Endothelial cell of umbilical vein (primary cell): Measurements from ENCODE around the gene RAB10. TPM values are rescaled to one million over a fixed set of nuclear protein-coding genes. Genes with fewer than 3 reads are reported as not detected.

Source experiments
- BruUV-seq: library from RNA; stranded (reverse); fragments of 400-500 nt; replicated peaks from 2 replicates; lab custom pipeline; 2021; lab: Mats Ljungman, UMichigan
- CTCF ChIA-PET: fragments of 300-600, 350-600 bp; sonication (Branson Sonifier 250); formaldehyde crosslinking; loops from one replicate; lab custom pipeline; 2021; ENCODE audit warnings: antibody characterized with exemption, inconsistent platforms; lab: Charles Lee
- POLR2A ChIA-PET: fragments of 300-600, 350-600 bp; sonication (Branson Sonifier 250); formaldehyde crosslinking; loops from one replicate; lab custom pipeline; 2021; ENCODE audit warnings: antibody characterized with exemption, inconsistent platforms; lab: Charles Lee
- DNase-seq: peaks from one replicate; pipeline ENCODE4 v3.0.0-alpha.2; 2011; ENCODE audit warnings: low read depth, low spot score
- FAIRE-seq: peaks from 2 replicates; lab custom pipeline; 2011; peaks lifted over from hg19 to GRCh38; lab: Jason Lieb, UNC
- H2AFZ ChIP-seq: 2 replicates; pipeline ENCODE4 v1.6.0; 2012; ENCODE audit warnings: low read depth, low read length, control low read depth, inconsistent platforms
- H3K27ac ChIP-seq: 2 replicates; pipeline ENCODE4 v1.5.1; 2011; ENCODE audit warnings: low read depth, mild to moderate bottlenecking, control low read depth, low read length, moderate library complexity; ENCODE audit not compliant: insufficient read depth
- H3K27me3 ChIP-seq, 2 experiments: 2 replicates each; pipeline versions ENCODE4 v1.6.0 to v1.6.1; 2011; ENCODE audit warnings: low read length in 2 of 2, mixed read lengths in 1 of 2; ENCODE audit not compliant: control insufficient read depth in 2 of 2, insufficient read depth in 2 of 2
- H3K36me3 ChIP-seq, 2 experiments: 2 replicates in 1 of 2; 3 replicates in 1 of 2; pipeline ENCODE4 v1.5.1; 2011; ENCODE audit warnings: low read length in 2 of 2, mild to moderate bottlenecking in 1 of 2, moderate library complexity in 1 of 2; ENCODE audit not compliant: control insufficient read depth in 2 of 2, insufficient read depth in 2 of 2; ENCODE audit errors: extremely low read depth in 1 of 2
- H3K4me1 ChIP-seq: 3 replicates; pipeline ENCODE4 v1.5.1; 2011; ENCODE audit warnings: mild to moderate bottlenecking, low read length; ENCODE audit not compliant: control insufficient read depth, insufficient read depth; ENCODE audit errors: extremely low read depth
- H3K4me2 ChIP-seq: 2 replicates; pipeline ENCODE4 v1.6.1; 2011; ENCODE audit warnings: low read length, control low read depth, mixed read lengths; ENCODE audit not compliant: insufficient read depth
- H3K4me3 ChIP-seq, 3 experiments: fragments of 200-600 bp in 1 of 3; sonication (generic), shearing (Covaris generic) in 1 of 3; replicated peaks in 1 of 3; 2 replicates each; pipeline ENCODE4 v1.5.1; 2011 to 2016; ENCODE audit warnings: control low read depth in 3 of 3, low read length in 3 of 3, mild to moderate bottlenecking in 2 of 3, inconsistent platforms in 1 of 3, low read depth in 1 of 3, moderate library complexity in 1 of 3; ENCODE audit not compliant: insufficient read depth in 1 of 3
- H3K79me2 ChIP-seq: 2 replicates; pipeline ENCODE4 v1.6.0; 2012; ENCODE audit warnings: low read length, inconsistent platforms; ENCODE audit not compliant: control insufficient read depth, insufficient read depth
- H3K9ac ChIP-seq: replicated peaks from 2 replicates; pipeline ENCODE3; 2011; ENCODE audit warnings: low read length, control low read depth; ENCODE audit not compliant: insufficient read depth; ENCODE audit errors: extremely low read depth
- H3K9me1 ChIP-seq: replicated peaks from 3 replicates; pipeline ENCODE4 v1.6.0; 2011; ENCODE audit warnings: mild to moderate bottlenecking, low read length; ENCODE audit not compliant: control insufficient read depth, insufficient read depth; ENCODE audit errors: extremely low read depth
- H3K9me3 ChIP-seq: replicated peaks from 2 replicates; pipeline ENCODE4 v1.5.1; 2012; ENCODE audit warnings: low read length, inconsistent platforms; ENCODE audit not compliant: control insufficient read depth, insufficient read depth
- H4K20me1 ChIP-seq: replicated peaks from 2 replicates; pipeline ENCODE3; 2011; ENCODE audit warnings: mild to moderate bottlenecking, low read length; ENCODE audit not compliant: control insufficient read depth, insufficient read depth; ENCODE audit errors: extremely low read depth
- EZH2 ChIP-seq: IDR thresholded peaks from 2 replicates; pipeline ENCODE4 v1.6.1; 2012; ENCODE audit warnings: borderline replicate concordance, low read depth, mild to moderate bottlenecking, moderate library complexity, low read length, inconsistent platforms; ENCODE audit not compliant: severe bottlenecking
- FOS ChIP-seq: IDR thresholded peaks from 2 replicates; pipeline ENCODE4 v1.6.1; 2011; ENCODE audit warnings: mild to moderate bottlenecking, low read length, moderate library complexity, borderline replicate concordance; ENCODE audit not compliant: insufficient read depth
- GATA2 ChIP-seq: IDR thresholded peaks from 2 replicates; pipeline ENCODE4 v1.7.0; 2011; ENCODE audit warnings: low read depth, mild to moderate bottlenecking, moderate library complexity, mixed read lengths, low read length; ENCODE audit not compliant: insufficient read length, insufficient read depth
- JUN ChIP-seq: IDR thresholded peaks from 2 replicates; pipeline ENCODE4 v1.6.1; 2011; ENCODE audit warnings: borderline replicate concordance, low read depth; ENCODE audit not compliant: insufficient read length, insufficient read depth
- MYC ChIP-seq: IDR thresholded peaks from one replicate; pipeline ENCODE4 v1.6.1; 2011; ENCODE audit warnings: mild to moderate bottlenecking, low read depth, low read length
- POLR2A ChIP-seq: IDR thresholded peaks from 2 replicates; pipeline ENCODE4 v1.6.1; 2012; ENCODE audit warnings: low read depth, mild to moderate bottlenecking, control low read depth, low read length
- POLR2AphosphoS5 ChIP-seq: IDR thresholded peaks from 2 replicates; pipeline ENCODE4 v1.6.1; 2012; ENCODE audit warnings: low read depth, mild to moderate bottlenecking, control low read depth, low read length, moderate library complexity; ENCODE audit not compliant: insufficient read depth
- dilution Hi-C: fragments of 300-500 bp; cut with MboI; formaldehyde crosslinking; loops from one replicate; pipeline ENCODE4 v1.15.0; 2019; ENCODE audit warnings: low sequenced_read_pairs; ENCODE audit not compliant: extremely low pct_ligation_motif_present
- intact Hi-C: fragments of 100-400 bp; cut with micrococcal nuclease; formaldehyde crosslinking; loops from one replicate; pipeline ENCODE4 v1.10.0; 2022
- polyA plus RNA-seq, 4 experiments: library from polyadenylated mRNA; depleted of rRNA in 3 of 4; stranded (reverse) in 3 of 4; unstranded in 1 of 4; fragments of >200 nt; gene quantifications; 2 replicates each; pipeline versions ENCODE4 v1.2.1 to v1.2.3, GENCODE V29; 2011 to 2012; ENCODE audit warnings: missing spikeins in 1 of 4
- total RNA-seq: library from RNA; stranded (reverse); gene quantifications from 2 replicates; pipeline ENCODE4 v1.2.3, GENCODE V29; 2021
- TF ChIP-seq, protein P1 (sequence below): IDR thresholded peaks from 2 replicates; pipeline ENCODE4 v1.6.1; 2011; ENCODE audit not compliant: insufficient read depth, insufficient read length
- TF ChIP-seq, protein P2 (sequence below), 2 donors: IDR thresholded peaks; 1 replicate in 1 of 2; 2 replicates in 1 of 2; pipeline ENCODE4 v1.5.1; 2011; ENCODE audit warnings: low read length in 2 of 2, mild to moderate bottlenecking in 2 of 2, moderate library complexity in 2 of 2, control low read depth in 1 of 2, inconsistent platforms in 1 of 2, low read depth in 1 of 2; ENCODE audit not compliant: insufficient read depth in 1 of 2; ENCODE audit errors: extremely low read depth in 1 of 2

Gene RAB10
- total and polyA plus RNA-seq, 2 donors (not counting 3 experiments of a cell fraction or from before 2014, with no cell fraction given), result 45.1 to 104 TPM

DNA sequence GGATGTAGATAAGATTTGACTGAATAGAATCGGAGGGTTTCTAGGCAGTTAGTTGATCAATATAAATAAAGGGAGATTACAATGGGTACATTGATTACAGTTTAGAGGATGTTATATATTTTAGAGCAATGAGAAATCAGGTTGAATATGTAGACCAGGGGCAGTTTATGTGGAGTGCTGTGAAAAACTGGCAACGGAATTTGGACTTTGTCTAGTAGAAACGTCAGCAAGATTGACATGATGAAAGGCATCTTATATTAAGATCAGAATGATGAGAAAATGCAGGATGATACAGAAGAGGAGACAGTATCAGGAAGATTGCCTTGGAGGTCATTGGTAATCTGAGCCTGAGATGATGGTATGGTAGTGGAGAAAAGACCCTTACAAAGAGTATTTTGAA is 39.9 kb downstream of the RAB10 start:
- intact Hi-C loops (no loop called here), dilution Hi-C loops (no loop called here)
- no peak for TF ChIP-seq MYC
- TF ChIP-seq GATA2, result no peak
- no peak for TF ChIP-seq POLR2A
- TF ChIP-seq, protein P1, sequence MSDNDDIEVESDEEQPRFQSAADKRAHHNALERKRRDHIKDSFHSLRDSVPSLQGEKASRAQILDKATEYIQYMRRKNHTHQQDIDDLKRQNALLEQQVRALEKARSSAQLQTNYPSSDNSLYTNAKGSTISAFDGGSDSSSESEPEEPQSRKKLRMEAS, result no peak
- no peak for TF ChIP-seq EZH2
- TF ChIP-seq, protein P2, sequence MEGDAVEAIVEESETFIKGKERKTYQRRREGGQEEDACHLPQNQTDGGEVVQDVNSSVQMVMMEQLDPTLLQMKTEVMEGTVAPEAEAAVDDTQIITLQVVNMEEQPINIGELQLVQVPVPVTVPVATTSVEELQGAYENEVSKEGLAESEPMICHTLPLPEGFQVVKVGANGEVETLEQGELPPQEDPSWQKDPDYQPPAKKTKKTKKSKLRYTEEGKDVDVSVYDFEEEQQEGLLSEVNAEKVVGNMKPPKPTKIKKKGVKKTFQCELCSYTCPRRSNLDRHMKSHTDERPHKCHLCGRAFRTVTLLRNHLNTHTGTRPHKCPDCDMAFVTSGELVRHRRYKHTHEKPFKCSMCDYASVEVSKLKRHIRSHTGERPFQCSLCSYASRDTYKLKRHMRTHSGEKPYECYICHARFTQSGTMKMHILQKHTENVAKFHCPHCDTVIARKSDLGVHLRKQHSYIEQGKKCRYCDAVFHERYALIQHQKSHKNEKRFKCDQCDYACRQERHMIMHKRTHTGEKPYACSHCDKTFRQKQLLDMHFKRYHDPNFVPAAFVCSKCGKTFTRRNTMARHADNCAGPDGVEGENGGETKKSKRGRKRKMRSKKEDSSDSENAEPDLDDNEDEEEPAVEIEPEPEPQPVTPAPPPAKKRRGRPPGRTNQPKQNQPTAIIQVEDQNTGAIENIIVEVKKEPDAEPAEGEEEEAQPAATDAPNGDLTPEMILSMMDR (IDR thresholded peaks at IDR 0.05; ENCODE audit: extremely low read depth in 1 of 2, insufficient read depth in 1 of 2, low read depth in 1 of 2, low read length in 2 of 2), result no peak
- no peak for TF ChIP-seq POLR2AphosphoS5
- TF ChIP-seq JUN, result no peak
- no peak for TF ChIP-seq FOS
- H3K36me3 ChIP-seq, result no peaks in the 10 kb centered on the region
- no peak overlapping the region for H3K4me2 ChIP-seq
- H4K20me1 ChIP-seq, result peaks cover 15% of the 10 kb centered on the region
- CTCF ChIA-PET, result interaction anchor here (2.2 to 4.0 kb wide), 3 partner anchors 13 to 82 kb away, joined by 12 to 34 read pairs (median 13); no protein-coding TSS in a partner anchor
- no peak overlapping the region for H3K27ac ChIP-seq
- no peaks in the 10 kb centered on the region for H3K27me3 ChIP-seq
- H3K9me1 ChIP-seq, result no peaks in the 10 kb centered on the region
- FAIRE-seq, result no peak
- no peak for DNase-seq
- peaks cover 4% of the 10 kb centered on the region for H3K4me1 ChIP-seq
- no TSS peak for BruUV-seq
- H2AFZ ChIP-seq, result no peak overlapping the region
- no peak overlapping the region for H3K9ac ChIP-seq
- no peak overlapping the region for H3K4me3 ChIP-seq
- H3K79me2 ChIP-seq, result peaks cover 93% of the 10 kb centered on the region
- POLR2A ChIA-PET, result no interaction called here
- no peaks in the 10 kb centered on the region for H3K9me3 ChIP-seq
